Panc1 (cell line): ENCODE measurements around the gene TNIP1. TPM values are rescaled to one million over a fixed set of nuclear protein-coding genes. Genes with fewer than 3 reads are reported as not detected.
A peak's percentile ranks its signal among the peaks of the same experiment; 100 is the strongest.

Experiments used
- ATAC-seq: fragments of 200-7000 bp; cut with Tn5 transposase; 2 replicates; pipeline ENCODE4 v1.9.1; 2020; ENCODE audit warnings: mild to moderate bottlenecking, moderate library complexity
- BruUV-seq: library from RNA; stranded (reverse); fragments of 400-500 nt; replicated peaks from 2 replicates; lab custom pipeline; 2021; lab: Mats Ljungman, UMichigan
- CTCF ChIA-PET: fragments of 300-600 bp; sonication (Branson Sonifier 250); formaldehyde crosslinking; loops from one replicate; lab custom pipeline; 2022; ENCODE audit warnings: antibody characterized with exemption; lab: Charles Lee
- POLR2A ChIA-PET: fragments of 300-600 bp; sonication (Branson Sonifier 250); formaldehyde crosslinking; loops from one replicate; lab custom pipeline; 2022; ENCODE audit warnings: antibody characterized with exemption; lab: Charles Lee
- DNase-seq: peaks from one replicate; pipeline ENCODE4 v3.0.0-alpha.2; 2010; ENCODE audit warnings: low read depth, low spot score
- H3K27ac ChIP-seq: 2 replicates; pipeline ENCODE4 v1.5.1; 2011; ENCODE audit warnings: mild to moderate bottlenecking, low read length, inconsistent platforms
- H3K27me3 ChIP-seq: fragments of 200-500 bp; sonication (Bioruptor generic); 2 replicates; pipeline ENCODE4 v1.6.0; 2014; ENCODE audit warnings: low read length, inconsistent platforms; ENCODE audit not compliant: control insufficient read depth, insufficient read depth
- H3K36me3 ChIP-seq: fragments of 200-500 bp; sonication (Bioruptor generic); 2 replicates; pipeline ENCODE4 v1.5.1; 2014; ENCODE audit warnings: inconsistent platforms, mild to moderate bottlenecking, low read length, moderate library complexity; ENCODE audit not compliant: control insufficient read depth, insufficient read depth
- H3K4me1 ChIP-seq: 2 replicates; pipeline ENCODE4 v1.5.1; 2011; ENCODE audit warnings: inconsistent platforms, mild to moderate bottlenecking, low read length, moderate library complexity; ENCODE audit not compliant: control insufficient read depth, insufficient read depth
- H3K4me3 ChIP-seq, 2 experiments: 2 replicates each; pipeline ENCODE4 v1.5.1; 2011 to 2012; ENCODE audit warnings: low read depth in 2 of 2, low read length in 2 of 2, mild to moderate bottlenecking in 2 of 2, inconsistent platforms in 1 of 2, moderate library complexity in 1 of 2
- H3K9me3 ChIP-seq: fragments of 200-500 bp; sonication (Bioruptor generic); 2 replicates; pipeline ENCODE4 v1.5.1; 2014; ENCODE audit warnings: low read depth, mild to moderate bottlenecking, inconsistent platforms, low read length, moderate library complexity; ENCODE audit not compliant: control insufficient read depth, insufficient read depth
- POLR2AphosphoS5 ChIP-seq: IDR thresholded peaks from 2 replicates; pipeline ENCODE4 v1.6.1; 2012; ENCODE audit warnings: mild to moderate bottlenecking, low read depth, low read length, moderate library complexity
- REST ChIP-seq, 2 experiments: IDR thresholded peaks; 2 replicates each; pipeline ENCODE4 v1.6.1; 2011 to 2012; ENCODE audit warnings: low read depth in 2 of 2, control low read depth in 1 of 2, low read length in 1 of 2, mild to moderate bottlenecking in 1 of 2, moderate library complexity in 1 of 2; ENCODE audit not compliant: insufficient read depth in 1 of 2
- SIN3A ChIP-seq: IDR thresholded peaks from 2 replicates; pipeline ENCODE4 v1.6.1; 2012; ENCODE audit warnings: low read depth, mild to moderate bottlenecking, low read length, moderate library complexity, borderline replicate concordance; ENCODE audit not compliant: insufficient read depth
- TCF7L2 ChIP-seq: IDR thresholded peaks from 2 replicates; pipeline ENCODE4 v1.6.1; 2011; ENCODE audit warnings: mild to moderate bottlenecking, low read depth, low read length, inconsistent platforms
- in situ Hi-C: cut with HindIII; loops from 2 replicates; pipeline ENCODE4 v1.10.0; 2016; ENCODE audit warnings: low sequenced_read_pairs, low pct_unique_long_range_greater_than_20kb
- intact Hi-C: fragments of 100-400 bp; cut with micrococcal nuclease; formaldehyde crosslinking; loops from one replicate; pipeline ENCODE4 v1.10.0; 2022; ENCODE audit not compliant: unreplicated experiment
- total RNA-seq: library from RNA; stranded (reverse); gene quantifications from one replicate; pipeline ENCODE4 v1.2.1, GENCODE V29; 2021; ENCODE audit not compliant: unreplicated experiment
- TF ChIP-seq, protein P1 (sequence below): fragments of 450-650 bp; IDR thresholded peaks from 2 replicates; pipeline ENCODE4 v1.5.1; 2017; ENCODE audit warnings: mild to moderate bottlenecking

Gene TNIP1
- total RNA-seq, 1 experiment from 2014 or later, result 81.9 TPM

- H3K9me3 ChIP-seq, result no peaks in the 10 kb centered on the region
- no peak for DNase-seq
- H3K27ac ChIP-seq, result no peak overlapping the region
- no peak overlapping the region for H3K4me3 ChIP-seq
- TF ChIP-seq POLR2AphosphoS5, result no peak
- TF ChIP-seq REST (IDR thresholded peaks at IDR 0.05; ENCODE audit: insufficient read depth in 1 of 2, low read depth in 2 of 2, low read length in 1 of 2), result no peak
- TF ChIP-seq SIN3A, result no peak
- TF ChIP-seq, protein P1, sequence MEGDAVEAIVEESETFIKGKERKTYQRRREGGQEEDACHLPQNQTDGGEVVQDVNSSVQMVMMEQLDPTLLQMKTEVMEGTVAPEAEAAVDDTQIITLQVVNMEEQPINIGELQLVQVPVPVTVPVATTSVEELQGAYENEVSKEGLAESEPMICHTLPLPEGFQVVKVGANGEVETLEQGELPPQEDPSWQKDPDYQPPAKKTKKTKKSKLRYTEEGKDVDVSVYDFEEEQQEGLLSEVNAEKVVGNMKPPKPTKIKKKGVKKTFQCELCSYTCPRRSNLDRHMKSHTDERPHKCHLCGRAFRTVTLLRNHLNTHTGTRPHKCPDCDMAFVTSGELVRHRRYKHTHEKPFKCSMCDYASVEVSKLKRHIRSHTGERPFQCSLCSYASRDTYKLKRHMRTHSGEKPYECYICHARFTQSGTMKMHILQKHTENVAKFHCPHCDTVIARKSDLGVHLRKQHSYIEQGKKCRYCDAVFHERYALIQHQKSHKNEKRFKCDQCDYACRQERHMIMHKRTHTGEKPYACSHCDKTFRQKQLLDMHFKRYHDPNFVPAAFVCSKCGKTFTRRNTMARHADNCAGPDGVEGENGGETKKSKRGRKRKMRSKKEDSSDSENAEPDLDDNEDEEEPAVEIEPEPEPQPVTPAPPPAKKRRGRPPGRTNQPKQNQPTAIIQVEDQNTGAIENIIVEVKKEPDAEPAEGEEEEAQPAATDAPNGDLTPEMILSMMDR, result no peak
- no peak for TF ChIP-seq TCF7L2
- H3K4me1 ChIP-seq, result 0 out of 2 replicates have a peak, but pooled peaks cover 2% of the 10 kb centered on the region
- H3K27me3 ChIP-seq, result no peaks in the 10 kb centered on the region
- H3K36me3 ChIP-seq, result no peaks in the 10 kb centered on the region
- CTCF ChIA-PET, result no interaction called here
- POLR2A ChIA-PET, result interaction anchor here (0.5 kb wide), 1 partner anchor 331 kb away, joined by 3 read pairs; no protein-coding TSS in a partner anchor
- in situ Hi-C loops, result no loop called here
- intact Hi-C loops, result no loop called here
- ATAC-seq, result no peak
- no TSS peak for BruUV-seq
These were observed 59.1 kb downstream of the TNIP1 start for GRCh38 chr5:151021746-151022145.

DNA sequence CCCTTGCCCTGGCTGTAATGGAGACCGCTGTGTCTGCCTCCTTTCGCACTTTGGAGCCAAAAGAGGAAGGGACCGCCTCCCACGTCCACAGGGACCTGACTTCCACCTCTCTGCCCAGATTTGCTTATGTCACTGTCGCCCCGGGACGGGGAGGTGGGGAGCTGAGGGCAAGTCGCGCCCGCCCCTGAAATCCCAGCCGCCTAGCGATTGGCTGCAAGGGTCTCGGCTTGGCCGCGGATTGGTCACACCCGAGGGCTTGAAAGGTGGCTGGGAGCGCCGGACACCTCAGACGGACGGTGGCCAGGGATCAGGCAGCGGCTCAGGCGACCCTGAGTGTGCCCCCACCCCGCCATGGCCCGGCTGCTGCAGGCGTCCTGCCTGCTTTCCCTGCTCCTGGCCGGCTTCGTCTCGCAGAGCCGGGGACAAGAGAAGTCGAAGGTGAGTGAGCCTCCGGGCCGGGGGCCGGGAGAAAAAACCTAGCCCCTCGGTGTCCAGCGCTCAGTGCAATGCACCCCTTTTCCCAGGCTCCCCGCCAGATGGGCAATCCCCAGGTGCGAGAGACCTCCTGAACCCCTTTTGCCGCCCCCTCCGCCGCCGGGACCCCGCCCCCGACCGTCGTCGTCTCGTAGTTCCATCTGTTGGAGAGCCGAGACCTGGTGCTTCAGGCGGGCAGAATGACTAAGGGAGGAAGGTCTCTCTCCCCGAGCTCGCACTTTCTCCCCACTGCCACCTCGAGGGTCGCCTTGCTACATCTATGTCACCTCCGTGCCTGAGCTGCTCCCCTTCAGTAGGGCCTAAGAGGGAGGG lies 60.3 kb downstream of the TNIP1 start, which contains the start of gene GPX3:
Gene GPX3 (plus strand): TSS at position 288 of the 807 bp plus-strand sequence. CDS start 64 bp downstream, at position 352.
- no peaks in the 10 kb centered on the region for H3K9me3 ChIP-seq
- DNase-seq (no peak), ATAC-seq (peak; percentile 97)
- 0 out of 2 replicates have a peak, but pooled peaks cover 2% of the 10 kb centered on the region for H3K4me1 ChIP-seq
- H3K36me3 ChIP-seq, result no peaks in the 10 kb centered on the region
- CTCF ChIA-PET, result no interaction called here
- no peaks in the 10 kb centered on the region for H3K27me3 ChIP-seq
- POLR2A ChIA-PET, result no interaction called here
- in situ Hi-C loops, result no loop called here
- H3K27ac ChIP-seq, result peak within 1 kb of the TSS; percentile 35; the same call in 1 of the 2 replicates
- H3K4me3 ChIP-seq, result peak within 1 kb of the TSS; percentile 58 to 62
- intact Hi-C loops, result no loop called here
- TF ChIP-seq, protein P1, result no peak
- TF ChIP-seq TCF7L2 (no peak), POLR2AphosphoS5 (no peak), SIN3A (no peak), REST (IDR thresholded peaks at IDR 0.05; ENCODE audit: insufficient read depth in 1 of 2, low read depth in 2 of 2, low read length in 1 of 2) (no peak)
- no TSS peak for BruUV-seq
